ENCODE measurements around the gene ZNF730.
"Not testable (repeated sequence)": the region's sequence is repeated elsewhere in the genome, so short reads cannot be mapped to it uniquely, and the experiment has no call there.

Gene ZNF730

DNA sequence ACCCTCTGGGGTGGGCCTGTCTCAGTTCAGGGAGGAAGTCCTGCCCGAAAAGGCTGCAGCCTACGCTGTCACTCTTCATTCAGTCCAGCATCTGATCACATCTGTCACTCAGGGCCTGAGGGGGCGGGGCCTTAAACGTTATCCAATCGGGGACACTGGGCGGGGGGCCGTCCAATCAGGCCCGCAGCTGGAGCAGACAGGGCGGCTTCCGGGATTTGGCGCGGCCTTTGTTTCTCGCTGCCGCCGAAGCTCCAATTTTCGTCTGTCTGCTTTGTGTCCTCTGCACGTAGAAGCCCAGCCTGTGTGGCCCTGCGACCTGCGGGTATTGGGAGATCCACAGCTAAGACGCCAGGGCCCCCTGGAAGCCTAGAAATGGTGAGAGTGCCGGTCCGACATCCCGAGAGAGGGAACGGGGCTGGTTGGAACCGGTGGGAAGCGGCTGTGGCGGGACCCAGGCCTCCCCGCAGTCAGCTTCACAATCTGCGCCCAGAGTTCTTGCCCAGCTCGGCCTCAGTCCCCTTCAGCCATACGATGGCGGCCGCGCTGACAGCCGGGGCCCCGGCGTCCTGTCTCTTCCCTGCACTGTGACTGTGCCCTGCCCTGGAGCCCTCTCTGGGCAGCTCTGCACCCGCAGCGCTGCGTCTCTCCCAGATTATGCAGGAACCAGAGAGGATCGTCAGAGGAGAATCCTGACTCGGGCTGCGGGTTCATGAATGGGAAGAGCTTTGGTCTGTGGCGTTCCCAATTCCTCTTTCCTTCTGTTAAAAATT is at the start of gene ZNF730:
Gene ZNF730 (plus strand): TSS at position 224 of the 770 bp plus-strand sequence. CDS start 149 bp downstream, at position 373.
- Mint-ChIP-seq H3K36me3 (ENCODE audit: low read depth) (peaks cover 2% of the 10 kb centered on the region), H3K9me3 (peaks cover 44% of the 10 kb centered on the region), H3K4me3 (peak within 1 kb of the TSS; percentile 46), H3K27ac (no peak within 1 kb of the TSS), H3K4me1 (ENCODE audit: low read depth) (no peaks in the 10 kb centered on the region), H3K27me3 (ENCODE audit: low read depth) (no peaks in the 10 kb centered on the region)

DNA sequence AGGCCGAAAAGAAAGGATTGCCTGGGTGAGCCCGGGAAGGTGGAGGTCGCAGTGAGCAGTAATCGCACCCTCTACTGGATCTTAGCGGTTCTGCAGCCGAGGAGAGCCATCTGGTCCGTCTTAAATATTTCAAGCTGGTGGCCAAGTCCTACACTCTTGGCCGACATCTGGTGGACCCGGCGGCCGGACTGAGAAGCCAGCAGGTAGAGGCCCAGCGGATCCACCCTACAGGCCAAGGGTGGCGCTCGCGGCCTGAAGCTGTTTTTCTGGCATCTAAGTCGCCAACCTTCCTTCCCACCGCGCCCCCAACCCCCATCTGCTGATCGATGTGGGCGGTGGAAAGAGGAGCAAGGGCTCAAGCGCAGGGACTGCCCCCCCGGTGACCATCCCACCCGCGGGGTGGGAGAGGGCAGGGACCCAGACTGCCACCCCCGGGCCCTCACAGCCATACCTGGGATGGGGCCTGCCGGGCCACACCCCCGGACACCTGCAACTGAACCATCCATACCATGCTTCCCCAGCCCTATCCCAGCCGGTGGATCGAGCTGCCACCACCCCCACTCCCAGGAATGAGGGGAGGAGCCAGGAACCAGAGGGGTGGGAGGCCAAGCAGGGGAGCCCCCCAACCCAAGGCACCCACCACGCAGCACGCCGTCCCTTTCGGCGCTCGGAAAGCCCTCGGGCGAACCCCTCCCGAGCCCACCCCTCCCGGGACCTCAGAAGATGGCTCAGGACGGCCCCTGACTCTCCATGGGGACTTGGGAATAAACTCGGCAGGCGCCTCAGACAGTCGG is 46.3 kb upstream of the ZNF730 start:
- Mint-ChIP-seq H3K27ac (peak overlapping the region; percentile 1), H3K27me3 (ENCODE audit: low read depth) (no peaks in the 10 kb centered on the region), H3K4me3 (no peak overlapping the region), H3K36me3 (ENCODE audit: low read depth) (no peaks in the 10 kb centered on the region), H3K9me3 (peaks cover 68% of the 10 kb centered on the region), H3K4me1 (ENCODE audit: low read depth) (no peaks in the 10 kb centered on the region)

DNA sequence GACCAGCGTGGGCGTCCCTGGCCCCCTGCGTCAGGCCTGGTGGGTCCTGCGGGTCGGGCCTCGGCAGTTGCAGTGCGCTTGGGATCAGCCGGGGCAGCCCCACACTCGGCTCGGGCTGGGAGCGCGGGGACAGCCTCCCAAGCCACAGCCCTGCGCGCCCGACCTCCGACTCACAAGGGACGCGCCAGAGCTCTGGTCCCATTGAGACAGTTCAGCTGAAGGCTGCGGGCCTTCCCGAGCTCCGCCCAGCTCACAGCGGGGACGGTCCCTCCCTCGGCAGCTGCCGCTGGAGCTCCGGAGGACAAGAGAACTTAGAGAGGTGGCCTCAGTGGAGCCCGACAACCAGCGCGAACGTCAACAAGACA is 45.7 kb upstream of the ZNF730 start:
- no peak overlapping the region for H3K4me3 Mint-ChIP-seq
- H3K9me3 Mint-ChIP-seq, result peaks cover 67% of the 10 kb centered on the region

DNA sequence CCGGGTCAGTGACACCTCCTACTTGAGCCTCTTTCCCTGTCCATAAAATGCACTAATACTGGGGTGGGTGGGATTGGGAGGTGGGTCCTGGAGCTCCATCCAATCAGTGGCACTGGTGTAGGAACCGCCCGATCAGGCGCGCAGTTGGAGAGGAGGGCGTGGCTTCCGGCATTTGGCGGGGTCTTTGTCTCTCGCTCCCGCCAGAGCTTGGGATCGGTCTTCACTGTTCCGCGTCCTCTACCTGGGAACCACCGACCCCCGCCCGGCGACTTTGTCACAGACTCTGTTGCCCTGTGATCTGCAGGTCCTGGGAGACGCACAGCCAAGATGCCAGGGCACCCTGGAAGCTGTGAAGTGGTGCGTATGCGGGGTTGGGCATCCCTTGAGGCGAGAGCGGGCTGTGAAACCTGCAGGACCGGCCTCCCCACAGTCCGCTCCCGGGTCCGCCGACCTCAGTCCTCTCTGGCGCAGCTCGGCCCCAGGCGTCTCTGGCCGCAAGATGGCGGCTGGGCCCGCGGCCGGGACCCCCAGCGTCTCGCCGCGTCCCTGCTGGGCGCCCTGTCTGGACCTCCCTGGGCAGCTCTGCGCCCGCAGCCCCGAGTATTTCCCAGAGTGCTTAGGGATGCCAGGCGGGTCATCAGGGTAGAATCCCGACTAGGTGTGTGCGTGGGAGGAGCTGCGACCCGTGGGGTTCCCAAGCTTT is 41.6 kb upstream of the ZNF730 start:
- H3K27me3 Mint-ChIP-seq (ENCODE audit: low read depth), result no peaks in the 10 kb centered on the region
- peaks cover 47% of the 10 kb centered on the region for H3K9me3 Mint-ChIP-seq

More for the DNA sequence above, 45.7 kb upstream of the ZNF730 start:
- no peaks in the 10 kb centered on the region for H3K4me1 Mint-ChIP-seq (ENCODE audit: low read depth)
- no peaks in the 10 kb centered on the region for H3K36me3 Mint-ChIP-seq (ENCODE audit: low read depth)
- no peak overlapping the region for H3K27ac Mint-ChIP-seq
- no peaks in the 10 kb centered on the region for H3K27me3 Mint-ChIP-seq (ENCODE audit: low read depth)

DNA sequence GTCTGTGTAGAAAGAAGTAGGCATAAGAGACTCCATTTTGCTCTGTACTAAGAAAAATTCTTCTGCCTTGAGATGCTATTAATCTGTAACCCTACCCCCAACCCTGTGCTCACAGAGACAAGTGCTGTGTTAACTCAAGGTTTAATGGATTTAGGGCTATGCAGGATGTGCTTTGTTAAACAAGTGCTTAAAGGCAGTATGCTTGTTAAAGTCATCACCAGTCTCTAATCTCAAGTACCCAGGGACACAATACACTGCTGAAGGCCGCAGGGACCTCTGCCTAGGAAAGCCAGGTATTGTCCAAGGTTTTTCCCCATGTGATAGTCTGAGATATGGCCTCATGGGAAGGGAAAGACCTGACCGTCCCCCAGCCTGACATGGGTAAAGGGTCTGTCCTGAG is 39.0 kb upstream of the ZNF730 start:
- not testable (repeated sequence) for H3K36me3 Mint-ChIP-seq (ENCODE audit: low read depth)

More for the DNA sequence above, 41.6 kb upstream of the ZNF730 start:
- H3K27ac Mint-ChIP-seq, result no peak overlapping the region
- no peaks in the 10 kb centered on the region for H3K36me3 Mint-ChIP-seq (ENCODE audit: low read depth)
- H3K4me3 Mint-ChIP-seq, result no peak overlapping the region
- no peaks in the 10 kb centered on the region for H3K4me1 Mint-ChIP-seq (ENCODE audit: low read depth)

DNA sequence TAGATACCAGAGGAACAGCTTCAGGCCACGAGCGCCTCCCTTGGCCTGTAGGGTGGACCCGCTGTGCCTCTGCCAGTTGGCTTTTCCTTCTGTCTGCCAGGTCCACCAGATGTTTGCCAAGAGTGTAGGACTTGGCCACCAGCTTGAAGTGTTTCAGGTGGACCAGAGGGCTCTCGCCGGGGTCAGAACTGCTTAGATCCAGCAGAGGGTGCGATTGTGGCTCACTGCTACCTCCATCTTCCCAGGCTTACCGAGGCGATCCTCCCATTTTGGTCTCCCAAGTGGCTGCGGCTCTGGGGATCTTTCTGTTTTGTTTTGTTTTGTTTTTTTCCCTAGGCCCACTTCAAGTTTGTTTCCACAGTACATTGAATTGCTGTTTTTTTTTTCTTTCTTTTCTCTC is 23.0 kb upstream of the ZNF730 start:
- peaks cover 2% of the 10 kb centered on the region for H3K36me3 Mint-ChIP-seq (ENCODE audit: low read depth)
- H3K27ac Mint-ChIP-seq, result no peak overlapping the region
- no peak overlapping the region for H3K4me3 Mint-ChIP-seq
- H3K27me3 Mint-ChIP-seq (ENCODE audit: low read depth), result no peaks in the 10 kb centered on the region
- peaks cover 70% of the 10 kb centered on the region for H3K9me3 Mint-ChIP-seq
- no peaks in the 10 kb centered on the region for H3K4me1 Mint-ChIP-seq (ENCODE audit: low read depth)

More for the DNA sequence above, 39.0 kb upstream of the ZNF730 start:
- H3K4me1 Mint-ChIP-seq (ENCODE audit: low read depth); H3K4me3 Mint-ChIP-seq; H3K27ac Mint-ChIP-seq; H3K27me3 Mint-ChIP-seq (ENCODE audit: low read depth): not testable (repeated sequence)
- peaks cover 37% of the 10 kb centered on the region for H3K9me3 Mint-ChIP-seq

DNA sequence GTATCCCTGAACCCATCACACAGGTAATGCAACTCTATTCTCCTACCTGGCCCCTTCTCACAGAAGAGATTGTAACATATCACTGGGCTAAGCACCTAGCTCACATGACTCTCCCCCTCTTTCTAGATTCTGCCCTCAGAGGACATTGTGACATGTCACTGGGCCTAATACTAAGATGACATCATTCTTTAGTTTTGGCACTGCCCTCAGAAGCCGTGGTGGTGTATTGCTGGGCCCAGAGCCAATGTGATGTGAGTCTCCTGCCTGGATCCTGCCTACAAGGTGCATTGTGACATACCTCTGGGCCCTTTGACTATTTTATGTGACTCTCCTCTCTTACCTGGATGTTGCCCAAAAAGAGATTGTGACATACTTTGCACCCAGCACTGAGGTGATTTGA is 21.4 kb upstream of the ZNF730 start:
- Mint-ChIP-seq H3K27ac (no peak overlapping the region), H3K4me1 (ENCODE audit: low read depth) (no peaks in the 10 kb centered on the region), H3K4me3 (no peak overlapping the region), H3K27me3 (ENCODE audit: low read depth) (no peaks in the 10 kb centered on the region), H3K36me3 (ENCODE audit: low read depth) (peaks cover 4% of the 10 kb centered on the region), H3K9me3 (peaks cover 73% of the 10 kb centered on the region)

DNA sequence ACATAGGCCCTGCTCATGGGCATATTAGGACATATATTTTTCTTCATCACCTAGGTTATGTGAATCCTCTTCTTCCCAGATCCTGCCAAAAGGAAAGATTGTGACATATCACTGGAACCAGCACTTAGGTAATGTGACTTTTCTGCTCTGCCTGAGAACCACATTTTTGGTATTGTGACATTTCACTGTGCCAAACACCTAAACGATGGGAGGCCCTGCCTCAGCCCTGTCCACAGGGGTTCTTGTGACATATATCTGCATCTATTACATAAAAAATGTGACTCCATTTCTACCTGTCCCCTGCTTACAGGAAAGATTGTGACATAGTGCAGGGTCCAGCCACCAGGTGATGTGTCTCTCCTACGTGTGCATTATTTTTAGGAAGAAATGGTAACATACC is 18.5 kb upstream of the ZNF730 start:
- Mint-ChIP-seq H3K27ac (no peak overlapping the region), H3K4me3 (no peak overlapping the region)

DNA sequence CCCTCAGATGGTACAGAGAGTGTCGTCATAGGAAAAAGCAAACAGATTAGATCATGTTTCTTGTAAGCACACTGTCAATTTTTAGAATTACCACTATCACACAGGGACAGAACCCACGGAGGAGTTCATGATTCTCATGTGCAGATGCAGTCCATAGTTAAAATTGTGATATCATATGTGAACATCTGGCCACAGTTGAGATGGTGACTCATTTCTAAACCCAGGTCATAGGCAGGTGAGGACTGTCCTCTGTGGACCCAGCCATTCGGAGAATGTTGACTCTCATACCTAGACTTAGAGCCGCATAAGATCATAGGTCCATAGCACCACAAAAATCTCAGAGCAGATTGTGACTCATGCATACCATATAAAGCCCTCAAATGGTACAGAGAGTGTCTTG is 17.8 kb upstream of the ZNF730 start:
- Mint-ChIP-seq H3K4me1 (ENCODE audit: low read depth) (no peaks in the 10 kb centered on the region), H3K27ac (no peak overlapping the region), H3K9me3 (peaks cover 79% of the 10 kb centered on the region), H3K4me3 (no peak overlapping the region), H3K27me3 (ENCODE audit: low read depth) (no peaks in the 10 kb centered on the region), H3K36me3 (ENCODE audit: low read depth) (peaks cover 5% of the 10 kb centered on the region)

More for the DNA sequence above, 18.5 kb upstream of the ZNF730 start:
- Mint-ChIP-seq H3K27me3 (ENCODE audit: low read depth) (no peaks in the 10 kb centered on the region), H3K36me3 (ENCODE audit: low read depth) (peaks cover 5% of the 10 kb centered on the region), H3K9me3 (peaks cover 80% of the 10 kb centered on the region), H3K4me1 (ENCODE audit: low read depth) (no peaks in the 10 kb centered on the region)

DNA sequence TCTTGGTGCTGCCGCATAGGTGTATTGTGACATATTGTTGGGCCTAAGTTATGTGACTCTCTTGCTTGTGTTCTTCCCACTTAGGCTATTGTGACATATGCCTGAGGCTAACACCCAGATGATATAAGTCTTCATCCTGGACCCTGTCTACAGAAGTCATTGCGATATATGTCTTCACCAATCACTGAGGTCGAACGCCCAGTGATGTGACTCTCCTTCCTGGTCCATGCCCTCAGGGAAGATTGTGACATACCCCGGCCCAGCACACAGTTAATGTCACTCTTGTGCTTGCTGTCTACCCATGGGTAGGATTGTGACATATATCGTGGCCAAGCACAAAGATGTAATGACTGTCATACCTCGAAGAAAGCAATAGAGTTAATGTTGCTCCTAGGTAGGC is 16.9 kb upstream of the ZNF730 start:
- H3K27ac Mint-ChIP-seq, result no peak overlapping the region
- H3K9me3 Mint-ChIP-seq, result peaks cover 77% of the 10 kb centered on the region
- no peak overlapping the region for H3K4me3 Mint-ChIP-seq
- H3K27me3 Mint-ChIP-seq (ENCODE audit: low read depth), result no peaks in the 10 kb centered on the region
- H3K36me3 Mint-ChIP-seq (ENCODE audit: low read depth), result peaks cover 5% of the 10 kb centered on the region
- no peaks in the 10 kb centered on the region for H3K4me1 Mint-ChIP-seq (ENCODE audit: low read depth)

DNA sequence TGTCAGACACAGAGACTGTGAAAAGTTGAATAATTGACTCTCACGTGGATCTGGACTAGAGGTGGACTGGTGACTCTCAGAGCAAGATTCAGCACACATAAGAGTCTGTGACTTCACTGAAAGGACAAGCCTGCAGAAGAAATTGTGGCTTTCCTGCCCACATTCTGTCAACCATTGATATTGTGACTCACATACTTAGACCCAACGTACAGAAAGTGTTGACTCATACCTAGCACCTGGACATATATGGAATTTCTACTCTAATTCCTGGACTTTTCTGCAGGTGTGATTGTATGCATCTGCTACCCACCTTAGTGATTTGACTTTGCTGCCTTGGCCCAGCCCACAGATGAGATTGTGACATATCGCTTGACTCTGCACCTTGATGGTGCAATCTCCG is 15.6 kb upstream of the ZNF730 start:
- H3K36me3 Mint-ChIP-seq (ENCODE audit: low read depth), result peaks cover 5% of the 10 kb centered on the region
- peaks cover 69% of the 10 kb centered on the region for H3K9me3 Mint-ChIP-seq
- no peak overlapping the region for H3K4me3 Mint-ChIP-seq
- no peak overlapping the region for H3K27ac Mint-ChIP-seq
- H3K4me1 Mint-ChIP-seq (ENCODE audit: low read depth), result no peaks in the 10 kb centered on the region
- no peaks in the 10 kb centered on the region for H3K27me3 Mint-ChIP-seq (ENCODE audit: low read depth)

DNA sequence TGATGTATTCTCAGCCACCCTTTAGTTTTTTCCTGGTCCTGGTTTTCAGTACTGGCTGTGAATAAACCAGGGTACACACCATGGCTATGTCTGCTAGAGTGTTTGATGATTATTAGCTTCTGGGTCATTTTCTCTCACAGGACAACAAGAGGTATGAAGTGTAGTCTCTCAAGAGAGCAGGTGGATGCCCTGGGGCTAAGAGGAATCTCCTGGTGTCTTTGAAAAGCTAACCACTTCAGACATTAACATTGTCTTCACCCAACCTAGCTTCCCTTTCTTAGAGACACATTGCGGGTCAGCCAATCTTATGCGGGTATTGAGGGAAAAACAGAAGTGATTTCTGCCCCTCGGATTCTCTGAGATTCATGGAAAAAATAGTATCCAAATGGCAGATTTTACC is 1.6 kb downstream of the ZNF730 start:
- Mint-ChIP-seq H3K4me3 (no peak overlapping the region), H3K4me1 (ENCODE audit: low read depth) (no peaks in the 10 kb centered on the region), H3K9me3 (peaks cover 38% of the 10 kb centered on the region), H3K27me3 (ENCODE audit: low read depth) (no peaks in the 10 kb centered on the region), H3K27ac (no peak overlapping the region), H3K36me3 (ENCODE audit: low read depth) (peaks cover 2% of the 10 kb centered on the region)

DNA sequence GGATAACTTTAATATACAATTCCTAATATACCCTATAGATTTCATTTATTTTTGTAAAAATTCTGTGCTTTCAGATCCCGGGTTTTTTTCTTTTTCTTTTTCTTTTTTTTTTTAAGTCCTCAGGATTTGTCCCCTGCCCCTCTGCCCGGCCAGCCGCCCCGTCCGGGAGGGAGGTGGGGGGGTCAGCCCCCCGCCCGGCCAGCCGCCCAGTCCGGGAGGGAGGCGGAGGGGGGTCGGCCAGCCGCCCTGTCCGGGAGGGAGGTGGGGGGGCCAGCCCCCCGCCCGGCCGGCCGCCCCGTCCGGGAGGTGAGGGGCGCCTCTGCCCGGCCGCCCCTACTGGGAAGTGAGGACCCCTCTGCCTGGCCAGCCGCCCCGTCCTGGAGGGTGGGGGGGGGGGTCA is 17.4 kb downstream of the ZNF730 start:
- H3K27ac Mint-ChIP-seq, result not testable (repeated sequence)

DNA sequence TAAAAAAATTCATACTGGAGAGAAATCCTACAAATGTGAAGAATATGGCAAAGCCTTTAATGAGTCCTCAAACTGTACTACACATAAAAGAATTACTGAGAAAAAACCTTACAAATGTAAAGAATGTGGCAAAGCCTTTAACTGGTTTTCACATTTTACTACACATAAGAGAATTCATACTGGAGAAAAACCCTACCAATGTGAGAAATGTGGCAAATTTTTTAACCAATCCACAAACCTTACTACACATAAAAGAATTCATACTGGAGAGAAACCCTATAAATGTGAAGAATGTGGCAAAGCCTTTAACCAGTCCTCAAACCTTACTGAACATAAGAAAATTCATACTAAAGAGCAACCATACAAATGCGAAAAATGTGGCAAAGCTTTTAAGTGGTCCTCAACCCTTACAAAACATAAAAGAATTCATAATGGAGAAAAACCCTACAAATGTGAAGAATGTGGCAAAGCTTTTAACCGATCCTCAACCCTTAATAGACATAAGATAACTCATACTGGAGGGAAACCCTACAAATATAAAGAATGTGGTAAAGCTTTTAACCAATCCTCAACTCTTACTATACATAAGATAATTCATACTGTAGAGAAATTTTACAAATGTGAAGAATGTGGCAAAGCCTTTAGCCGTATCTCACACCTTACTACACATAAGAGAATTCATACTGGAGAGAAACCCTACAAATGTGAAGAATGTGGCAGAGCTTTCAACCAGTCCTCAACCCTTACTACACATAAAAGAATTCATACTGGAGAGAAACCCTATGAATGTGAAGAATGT is 29.0 kb downstream of the ZNF730 start:
- Mint-ChIP-seq H3K4me3 (no peak overlapping the region), H3K36me3 (ENCODE audit: low read depth) (no peaks in the 10 kb centered on the region), H3K4me1 (ENCODE audit: low read depth) (no peaks in the 10 kb centered on the region), H3K27ac (no peak overlapping the region), H3K27me3 (ENCODE audit: low read depth) (no peaks in the 10 kb centered on the region), H3K9me3 (peaks cover 58% of the 10 kb centered on the region)

More for the DNA sequence above, 17.4 kb downstream of the ZNF730 start:
- not testable (repeated sequence) for H3K36me3 Mint-ChIP-seq (ENCODE audit: low read depth); H3K4me3 Mint-ChIP-seq; H3K4me1 Mint-ChIP-seq (ENCODE audit: low read depth); H3K27me3 Mint-ChIP-seq (ENCODE audit: low read depth)
- peaks cover 33% of the 10 kb centered on the region for H3K9me3 Mint-ChIP-seq

Data from T-helper 1 cell treated with Interleukin-12 subunit alpha and Interleukin-12 subunit beta and Interleukin-4 antibody, amounts not matched to agents 30 μg/mL and 1 μg/mL, for 36 hours (primary cell).